NCI-H2029 treated with DMSO at 0.1 percent for 48 hours (cell line): Measurements from ENCODE around the gene CXCR5.

Source experiments
- DNase-seq: peaks from one replicate; lab custom pipeline; 2025; lab: John Stamatoyannopoulos, UW

The CXCR5 gene

DNA sequence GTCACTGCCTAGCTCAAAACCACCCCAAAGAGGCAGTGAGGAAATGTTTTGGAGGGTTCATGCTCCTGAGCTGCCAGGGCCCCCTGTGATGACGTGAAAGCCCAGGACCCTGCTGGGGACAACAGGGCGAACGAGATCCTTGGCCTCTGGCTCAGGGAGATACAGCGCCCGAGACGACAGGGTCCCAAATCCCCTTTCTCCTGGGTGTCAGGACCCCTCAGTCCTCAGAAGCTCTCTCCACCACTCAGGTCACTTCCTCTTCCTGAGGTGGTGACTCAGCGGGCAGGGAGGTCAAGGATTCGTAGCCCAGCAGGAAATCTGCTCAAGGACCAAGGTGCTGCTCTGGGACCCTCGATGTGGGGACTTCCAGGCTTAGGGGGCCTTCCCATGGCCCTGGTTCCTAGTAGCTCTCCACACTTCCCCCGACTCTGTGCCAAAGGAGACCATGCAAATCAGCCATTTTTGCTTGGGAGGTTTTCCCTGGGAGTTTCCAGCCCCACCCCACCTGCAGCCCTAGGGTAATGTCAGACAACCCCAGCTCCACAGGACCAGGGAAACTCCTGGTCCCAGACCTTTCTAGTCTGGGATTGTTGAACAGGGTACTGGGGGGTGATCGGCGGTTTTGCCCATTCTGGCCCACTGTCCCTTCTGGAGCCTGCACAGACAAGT is 29.2 kb downstream of the CXCR5 start:
- no peak for DNase-seq

DNA sequence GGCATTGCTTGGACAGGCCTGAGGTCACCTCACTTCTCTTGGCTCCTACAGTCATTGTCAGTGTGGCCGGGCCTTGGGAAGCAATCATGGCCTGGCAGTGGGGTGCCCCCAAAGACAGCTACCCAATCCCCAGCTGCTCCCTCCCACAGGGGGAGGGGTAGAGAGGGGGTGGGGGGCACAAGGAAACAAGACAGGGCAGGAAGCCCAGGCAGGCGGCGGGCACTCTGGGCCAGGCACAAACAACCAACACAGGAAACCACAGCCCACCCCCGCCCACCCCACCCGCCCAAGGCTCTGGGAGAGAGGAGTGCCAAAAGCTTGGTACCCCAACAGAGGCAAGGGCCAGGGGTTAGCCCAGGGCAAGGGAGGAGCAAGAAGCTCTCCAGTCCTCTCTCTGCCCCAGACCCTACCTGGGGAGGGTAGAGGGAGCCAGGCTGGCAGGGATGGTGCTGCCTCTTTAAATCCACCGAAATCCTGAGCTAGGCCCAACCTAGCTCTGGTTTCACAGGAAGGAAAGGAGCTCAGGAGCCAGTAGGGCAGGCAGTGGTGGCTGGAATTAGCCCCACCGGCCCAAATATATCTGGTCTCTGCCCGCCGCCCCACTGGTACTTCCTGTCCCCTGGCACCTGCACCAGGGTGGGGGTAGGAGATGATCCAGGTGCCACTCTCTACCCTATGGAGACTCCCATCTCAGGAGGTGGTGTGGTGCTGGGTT is 29.9 kb downstream of the CXCR5 start:
- no peak for DNase-seq

DNA sequence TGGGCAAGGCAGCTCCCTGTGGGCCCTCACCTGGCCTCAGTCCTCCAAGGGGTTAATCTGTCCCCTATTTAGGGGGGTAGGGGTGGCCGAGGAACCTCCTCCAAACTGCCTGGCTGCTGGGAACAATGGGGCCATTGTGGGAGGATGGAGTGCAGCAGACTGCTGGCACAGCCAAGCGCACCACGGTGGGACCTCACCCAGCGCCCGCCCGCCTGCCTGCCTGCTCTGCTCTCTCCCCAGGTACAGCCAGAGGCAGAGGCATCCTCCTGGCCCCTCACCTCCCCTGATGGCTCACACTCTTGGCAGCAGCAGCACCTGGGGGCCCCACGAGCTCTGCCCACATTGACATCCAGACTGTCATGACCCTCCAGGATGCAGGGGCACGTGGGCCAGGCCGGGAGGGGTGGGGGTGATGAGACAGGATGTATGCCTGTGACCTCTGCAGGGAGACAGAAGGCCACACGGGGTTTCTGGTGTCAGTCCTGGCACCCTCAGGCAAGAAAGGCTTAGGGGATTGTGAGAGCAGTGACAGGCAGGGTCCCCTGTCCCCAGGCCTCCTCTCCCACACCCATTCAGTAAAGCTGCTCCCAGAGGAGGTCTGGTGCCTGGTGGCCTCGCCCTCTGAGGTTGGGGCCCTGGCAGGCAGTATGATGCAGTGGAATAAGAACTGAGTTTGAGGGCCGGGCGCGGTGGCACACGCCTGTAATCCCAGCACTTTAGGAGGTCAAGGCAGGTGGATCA is 30.7 kb downstream of the CXCR5 start:
- no peak for DNase-seq

DNA sequence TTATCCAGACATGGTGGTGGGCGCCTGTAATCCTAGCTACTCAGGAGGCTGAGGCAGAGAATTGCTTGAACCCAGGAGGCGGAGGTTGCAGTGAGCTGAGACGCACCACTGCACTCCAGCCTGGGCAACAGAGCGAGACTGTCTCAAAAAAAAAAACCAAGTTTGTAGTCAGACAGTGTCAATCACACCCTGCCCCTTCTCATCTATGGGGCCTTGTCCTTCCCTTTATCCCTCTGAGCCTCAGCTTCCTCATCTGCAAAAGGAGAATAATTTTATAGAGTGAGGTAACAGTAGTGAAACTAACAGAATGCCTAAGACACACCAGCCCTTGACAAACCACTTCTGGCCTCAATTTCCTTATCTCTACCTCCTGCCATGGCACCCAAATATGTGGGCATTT is 31.3 kb downstream of the CXCR5 start:
- DNase-seq: no peak

DNA sequence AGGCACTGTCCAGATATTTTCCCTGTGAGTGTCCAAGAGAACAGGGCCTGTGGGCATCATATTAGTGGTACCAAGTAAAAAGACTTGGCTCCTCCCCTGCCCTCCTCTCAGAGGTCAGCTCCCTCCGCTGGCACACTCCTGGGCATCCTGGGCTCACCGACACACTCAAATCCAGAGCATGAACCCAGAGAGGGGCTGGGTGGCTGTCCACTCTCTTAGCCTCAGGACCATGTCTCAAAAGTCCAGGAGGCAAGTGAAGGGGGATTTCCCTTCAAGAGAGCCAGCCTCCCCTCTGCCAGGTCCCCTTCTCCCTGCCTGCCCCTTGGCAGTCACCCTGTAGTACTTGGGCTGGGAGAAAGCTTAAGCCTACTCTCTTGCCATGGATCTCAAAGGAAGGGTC is 31.7 kb downstream of the CXCR5 start:
- DNase-seq: no peak

DNA sequence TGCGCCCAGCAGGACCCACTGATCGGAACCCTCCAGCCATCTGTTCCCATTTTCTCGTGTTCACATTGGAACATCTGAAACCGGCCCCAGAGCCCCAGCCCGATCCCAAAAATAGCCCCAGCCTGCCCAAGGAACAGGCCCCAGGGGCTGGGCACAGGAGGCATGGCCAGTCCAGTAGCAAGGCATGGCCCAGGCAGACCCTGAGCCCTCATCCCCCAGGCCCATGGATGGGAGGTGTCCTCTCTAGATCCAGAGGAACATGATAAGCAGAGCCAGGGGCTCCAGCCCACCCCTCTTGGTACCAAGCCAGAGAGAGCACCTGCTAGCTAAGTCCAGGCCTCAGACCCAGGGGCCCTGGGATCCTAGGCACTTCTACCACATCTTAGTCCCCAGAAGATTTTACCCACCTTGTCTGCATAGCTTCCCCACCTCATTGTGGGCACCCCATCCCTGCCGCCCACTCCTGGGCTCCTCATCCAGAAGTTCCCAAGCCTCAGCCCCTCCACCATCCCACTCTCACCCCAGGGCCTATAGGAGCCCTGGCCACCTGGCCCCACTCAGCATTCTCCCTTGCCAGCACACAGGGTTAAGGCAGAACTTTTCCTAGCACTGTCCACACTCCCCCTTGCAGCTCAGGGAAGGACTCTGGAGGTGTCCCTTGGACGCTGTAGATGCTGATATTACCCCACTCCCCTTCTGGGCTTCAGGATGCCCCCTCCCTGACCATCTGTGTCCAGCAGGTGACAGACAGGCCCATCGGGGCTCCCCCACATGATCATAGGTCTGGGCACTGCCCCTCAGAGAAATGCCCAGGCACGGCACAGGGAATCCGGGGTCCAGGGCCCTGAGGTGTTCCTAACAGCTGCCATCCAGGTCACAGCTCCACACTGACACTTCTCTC is 32.5 kb downstream of the CXCR5 start:
- no peak for DNase-seq

DNA sequence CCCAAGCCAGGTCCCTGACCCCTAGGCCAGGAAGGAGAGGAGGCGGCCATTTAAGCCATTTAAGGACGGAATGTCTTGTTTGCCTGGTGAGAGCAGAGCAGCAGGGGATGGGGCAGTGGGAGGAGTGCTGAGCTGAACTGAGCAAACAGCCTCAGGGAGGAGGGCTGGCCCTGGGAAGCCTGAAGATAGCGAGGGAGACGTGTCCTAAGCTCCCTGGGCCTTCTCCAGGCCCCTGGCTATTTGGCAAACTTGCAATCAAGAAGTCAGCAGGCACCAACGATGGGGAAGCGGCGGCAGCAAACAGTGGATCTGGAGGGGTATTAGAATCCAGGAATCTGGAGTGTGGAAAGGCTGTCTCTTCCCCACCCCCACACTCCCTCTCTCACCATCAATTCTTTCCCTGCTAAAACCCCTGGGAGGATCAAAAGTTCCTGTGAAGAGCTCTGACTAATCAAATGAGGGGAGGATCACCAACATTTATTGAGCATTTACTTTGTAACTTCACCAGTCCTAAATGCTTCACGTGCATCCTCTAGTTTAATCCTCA is 33.2 kb downstream of the CXCR5 start:
- no peak for DNase-seq

DNA sequence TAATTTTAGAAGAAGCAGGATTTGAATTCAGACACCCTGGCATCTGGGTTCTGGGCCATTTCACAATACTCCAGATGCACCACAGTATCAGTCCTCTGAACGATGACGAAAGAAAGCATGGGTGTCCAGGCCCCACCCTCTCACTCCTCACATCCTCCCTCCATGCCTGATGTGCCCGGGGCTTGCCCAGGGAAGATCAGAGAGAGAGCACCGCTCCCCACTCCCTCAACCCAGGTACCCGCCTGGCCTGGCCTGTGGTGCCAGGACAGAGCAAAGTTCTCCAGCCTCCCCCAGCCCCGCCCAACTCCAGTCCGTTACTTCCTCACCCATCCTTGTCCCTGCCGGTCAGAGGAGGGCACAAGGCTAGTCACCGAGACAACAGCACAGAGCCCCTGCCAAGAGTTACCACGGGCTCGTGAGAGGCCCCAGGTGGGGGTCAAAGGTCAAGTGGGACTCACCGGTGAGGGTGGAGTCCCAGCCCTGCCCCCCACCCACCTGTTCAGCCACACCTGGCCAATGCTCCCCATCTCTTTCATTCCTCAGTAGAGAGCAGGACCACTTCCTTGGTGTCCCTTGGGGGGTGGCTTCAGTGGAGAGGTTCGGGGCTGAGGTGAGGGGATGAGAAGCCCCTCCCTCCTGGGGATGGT is 33.9 kb downstream of the CXCR5 start:
- no peak for DNase-seq

DNA sequence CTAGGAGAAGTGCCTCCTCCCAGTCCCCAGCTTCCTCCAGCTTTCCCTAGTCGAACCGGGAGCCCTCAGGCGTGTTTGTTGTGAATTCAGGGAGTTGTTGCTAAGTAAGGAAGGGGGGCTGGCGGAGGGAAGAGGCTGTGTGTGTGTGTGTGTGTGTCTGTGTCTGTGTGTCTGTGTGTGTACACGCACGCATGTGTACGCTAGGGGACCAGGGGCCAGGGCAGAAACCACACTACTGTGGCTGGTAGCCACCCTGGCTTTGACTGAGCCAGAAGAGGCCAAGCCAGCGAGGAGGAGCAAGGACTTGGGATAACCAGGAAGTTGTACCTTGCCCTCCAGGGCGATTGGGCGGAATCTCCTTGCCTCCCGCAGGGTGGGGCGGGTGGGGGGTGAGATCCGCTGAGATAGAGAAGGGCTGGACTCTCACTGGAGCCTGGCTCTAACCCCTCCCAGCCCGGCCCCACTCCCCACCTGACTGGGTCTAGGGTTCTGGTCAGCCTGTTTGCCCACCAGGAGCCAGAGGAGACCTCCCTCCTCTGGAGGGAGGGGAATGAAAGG is 34.5 kb downstream of the CXCR5 start:
- peak; percentile 55 for DNase-seq

DNA sequence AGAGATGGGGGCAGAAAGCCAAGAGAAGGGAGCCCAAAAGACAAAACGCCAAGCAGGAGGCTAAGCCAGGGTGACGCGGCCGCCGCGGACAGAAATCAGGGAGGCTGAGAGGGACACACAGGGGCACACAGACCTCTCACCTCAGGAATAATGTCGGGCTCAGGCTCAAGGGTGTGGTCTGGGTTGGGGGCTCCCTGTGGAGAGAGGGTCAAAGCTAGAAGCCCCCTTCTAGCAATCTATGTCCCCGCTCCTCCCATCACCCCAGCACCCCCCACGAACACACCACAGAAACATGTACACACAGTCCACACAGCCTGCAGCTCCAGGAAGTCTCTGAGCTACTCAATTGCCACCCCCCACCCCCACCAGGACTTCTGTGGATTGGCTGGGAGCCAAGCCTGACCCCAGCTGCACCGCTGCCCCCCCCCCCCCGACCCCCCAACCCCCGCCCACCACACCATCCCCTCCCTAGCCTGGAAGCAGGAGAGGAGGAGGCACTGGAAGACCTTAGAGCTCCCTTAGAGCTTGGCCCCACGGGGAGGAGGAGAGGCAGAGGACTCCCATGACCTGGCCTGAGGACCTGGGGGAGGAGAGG is 35.1 kb downstream of the CXCR5 start:
- no peak for DNase-seq

DNA sequence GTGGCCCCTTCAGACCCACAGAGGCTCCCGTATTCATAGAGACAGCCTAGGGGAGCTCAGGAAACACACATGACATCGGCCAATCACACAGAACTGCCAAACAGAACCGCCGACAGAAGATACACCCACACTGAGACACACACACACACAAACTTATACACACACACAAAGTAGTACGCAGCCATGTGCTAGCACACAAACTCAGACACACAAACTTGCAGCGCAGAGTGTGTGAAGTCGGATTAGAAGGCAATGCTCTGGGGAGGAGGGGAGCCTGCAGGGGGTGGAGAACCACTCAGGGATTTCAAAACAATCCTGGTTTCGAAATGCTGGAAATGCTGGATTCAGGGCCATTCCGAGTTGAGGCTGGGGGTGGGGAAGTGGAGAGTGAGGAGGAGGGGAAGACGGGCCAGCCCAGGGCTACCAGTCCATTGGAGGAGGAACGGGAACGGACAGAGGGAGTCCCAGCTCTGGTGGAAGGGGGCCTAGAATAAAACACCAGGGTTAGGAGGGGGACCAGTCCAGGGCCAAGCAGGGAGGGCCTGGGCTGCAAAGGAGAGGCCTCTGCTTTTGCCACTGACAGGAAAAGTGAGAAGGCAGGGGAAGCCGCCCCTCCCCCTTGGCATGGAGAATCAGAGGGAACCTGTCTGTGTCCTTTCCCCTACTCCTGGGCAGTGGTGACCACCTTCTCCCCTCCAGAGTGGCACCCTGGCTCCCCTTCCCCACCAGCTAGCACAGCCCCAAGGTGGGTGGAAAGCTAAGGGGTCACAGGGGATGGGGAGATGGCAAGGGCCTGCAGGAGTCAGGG is 37.6 kb downstream of the CXCR5 start:
- DNase-seq: no peak

DNA sequence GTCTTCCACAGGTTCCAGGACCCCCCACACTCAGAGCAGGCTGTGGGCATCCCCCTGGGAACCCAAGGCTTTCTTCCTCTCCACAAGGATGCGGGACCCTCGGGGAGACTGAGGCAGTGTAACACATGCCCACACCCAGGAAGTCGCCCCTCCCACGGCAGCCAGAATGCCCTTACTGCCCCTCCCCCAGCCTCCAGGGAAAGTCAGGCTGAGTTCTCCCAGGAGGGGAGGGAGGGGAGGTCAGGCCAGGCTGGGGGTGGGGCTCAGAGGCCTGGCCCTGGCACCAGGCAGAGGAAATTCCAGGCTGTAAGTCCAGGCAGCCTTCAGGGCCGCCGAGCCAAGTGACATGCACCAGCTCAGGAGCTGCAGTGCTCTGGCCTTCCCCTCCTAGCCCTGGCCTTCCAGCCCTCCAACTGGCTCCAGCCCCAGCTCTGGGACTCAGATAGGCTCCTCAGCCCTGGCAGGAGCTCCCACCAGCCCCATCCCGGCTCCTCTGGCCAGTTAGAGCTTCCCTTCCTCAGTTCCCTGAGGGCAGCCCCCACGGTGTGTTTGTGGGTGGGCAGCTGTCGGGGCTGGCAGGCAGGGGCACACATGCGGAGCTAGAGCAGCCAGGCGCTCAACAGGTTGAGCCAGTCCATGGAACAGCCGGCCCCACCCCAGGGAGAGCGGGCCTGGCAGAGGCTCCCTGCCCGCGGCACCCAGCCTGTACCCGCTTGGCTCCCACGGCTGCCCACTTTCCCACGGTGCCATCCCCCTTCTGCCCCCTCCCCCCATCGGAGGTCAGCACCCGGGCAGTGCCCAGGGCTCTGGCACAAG is 38.4 kb downstream of the CXCR5 start:
- no peak for DNase-seq

DNA sequence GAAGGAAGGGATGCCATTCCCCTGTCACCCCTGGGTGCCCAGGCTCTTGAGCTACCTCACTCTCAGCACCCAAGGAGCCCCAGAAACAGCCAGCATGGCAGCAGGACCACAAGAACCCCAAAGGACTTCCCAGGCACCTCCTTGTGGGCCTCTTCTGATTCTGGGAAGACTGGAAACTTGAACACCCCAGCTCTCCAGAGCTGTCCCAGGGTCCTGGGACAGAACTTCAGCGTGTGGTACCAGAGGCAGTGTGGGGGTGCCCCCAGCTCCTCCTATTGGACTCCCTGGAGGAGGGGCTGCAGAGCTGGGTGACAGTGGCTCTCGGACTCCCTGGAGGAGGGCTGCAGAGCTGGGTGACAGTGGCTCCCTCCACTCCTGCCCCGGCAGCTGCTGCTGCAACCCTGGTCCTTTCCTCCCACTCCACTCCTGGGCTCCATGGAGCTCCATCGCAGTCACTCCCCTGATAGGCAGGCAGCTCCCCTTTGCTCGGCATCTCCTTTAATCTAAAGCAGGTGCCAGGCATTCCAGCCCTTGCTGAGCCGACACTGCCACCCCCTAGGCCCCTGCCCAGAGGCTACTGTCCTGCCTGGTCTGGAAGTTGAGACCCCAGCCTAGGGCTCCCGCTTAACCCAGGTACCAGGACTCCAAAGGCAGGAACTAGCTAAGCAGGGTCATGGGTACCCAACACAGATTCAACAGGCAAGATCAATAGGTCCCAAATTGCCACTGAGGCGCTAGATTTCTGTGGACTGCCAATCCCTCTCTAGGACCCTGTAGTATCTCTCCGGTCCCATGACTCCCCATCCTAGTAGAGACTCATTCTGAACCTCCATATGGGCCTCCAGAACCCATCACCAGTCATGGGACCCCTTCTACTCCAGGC is 39.3 kb downstream of the CXCR5 start:
- DNase-seq: no peak

DNA sequence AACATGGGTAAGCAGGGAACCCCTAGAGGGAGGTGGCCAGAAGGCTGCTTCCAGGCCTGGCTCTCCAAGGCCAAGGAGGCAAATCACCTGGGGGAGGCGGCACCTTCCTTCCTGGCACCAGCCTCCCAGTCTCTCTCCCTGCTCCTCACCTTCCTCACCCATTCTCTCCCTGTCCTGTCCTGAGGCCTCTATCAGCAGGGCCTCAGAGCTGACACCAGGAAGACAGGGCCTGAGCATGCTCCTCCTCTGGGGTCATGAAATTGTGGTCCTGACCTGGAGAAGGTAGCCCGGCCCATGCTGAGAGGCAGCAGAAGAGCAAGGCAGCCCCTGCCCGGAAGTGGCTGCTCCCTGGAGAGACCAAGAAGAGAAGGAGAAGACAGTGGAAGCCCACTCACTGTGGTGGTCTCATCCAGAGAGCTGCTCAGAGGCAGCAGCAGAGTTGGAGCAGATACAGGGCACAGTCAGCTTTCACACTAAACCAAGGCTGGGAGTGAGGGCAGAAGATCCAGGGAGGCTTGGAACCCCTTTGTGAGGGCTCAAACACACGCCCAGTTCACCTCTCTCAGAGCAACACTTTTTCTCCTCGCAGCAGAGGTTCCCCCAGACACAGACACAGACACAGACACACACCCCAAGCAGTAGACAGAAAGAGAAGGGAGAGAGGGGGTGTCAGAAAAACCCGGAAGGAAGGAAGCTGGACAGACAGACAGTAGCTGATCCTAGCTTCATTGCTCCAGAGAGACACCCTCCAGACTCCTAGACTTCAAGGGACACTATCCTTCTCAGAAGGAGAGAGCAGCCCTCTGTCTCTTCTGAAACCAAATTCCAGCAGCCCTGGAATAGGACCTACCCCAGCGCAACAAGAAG is 40.3 kb downstream of the CXCR5 start:
- no peak for DNase-seq

DNA sequence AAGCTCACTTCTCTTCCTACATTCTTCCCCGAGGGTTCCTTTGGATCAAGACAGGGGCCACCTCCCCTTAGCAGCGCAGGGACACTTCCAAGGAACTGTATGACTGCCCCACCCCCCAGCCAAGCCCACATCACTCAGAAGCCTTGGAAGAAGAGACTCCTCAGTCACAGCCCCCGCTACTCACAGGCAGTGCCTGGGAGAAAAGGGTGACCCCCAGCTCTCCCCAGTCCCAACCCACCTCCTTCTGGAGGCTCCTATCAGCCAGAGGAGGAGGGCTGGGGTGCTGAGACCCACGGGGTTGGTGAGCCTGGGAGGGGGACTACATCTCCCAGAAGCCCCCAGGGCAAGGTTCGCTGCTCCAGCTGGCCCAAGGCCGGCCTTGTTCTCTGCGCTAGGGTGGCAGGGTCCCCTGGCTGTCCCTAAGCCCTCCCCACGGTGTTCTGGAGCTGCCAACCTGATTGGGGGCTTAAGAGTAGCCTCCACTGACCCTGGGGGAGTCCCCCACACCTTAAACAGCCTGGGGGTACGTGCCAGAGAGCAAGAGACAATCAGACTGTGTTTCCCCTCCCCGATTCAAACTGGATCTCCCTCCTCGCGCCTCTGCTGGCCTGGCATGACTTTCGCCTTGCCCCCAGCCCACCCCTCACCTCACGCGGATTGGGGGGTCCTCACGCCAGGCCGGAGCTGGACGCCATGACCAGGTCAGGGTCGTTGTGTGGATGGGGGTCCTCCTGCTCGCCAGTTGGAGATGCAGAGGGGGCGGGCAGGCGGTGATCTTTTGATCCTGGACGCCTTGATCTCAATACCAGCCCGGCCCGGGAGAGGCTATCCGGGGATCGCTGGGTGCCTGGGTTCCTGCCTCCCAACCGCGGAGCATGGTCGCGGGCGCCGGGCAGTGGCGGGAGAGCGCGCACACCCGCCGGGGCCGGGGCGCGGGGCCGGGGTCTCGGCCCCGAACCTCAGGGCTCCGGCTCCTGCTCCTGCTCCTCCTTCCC is 41.2 kb downstream of the CXCR5 start:
- DNase-seq: no peak
